IPS-15b (cell line): ENCODE results near the gene PSMB7.

Source experiments
- H3K27me3 ChIP-seq: one replicate; pipeline ENCODE4 v1.6.1; 2013; ENCODE audit warnings: low read length; ENCODE audit not compliant: control insufficient read depth, insufficient read depth
- H3K36me3 ChIP-seq: one replicate; pipeline ENCODE4 v1.6.1; 2013; ENCODE audit warnings: low read length; ENCODE audit not compliant: control insufficient read depth, insufficient read depth
- H3K4me1 ChIP-seq: one replicate; pipeline ENCODE4 v1.6.1; 2013; ENCODE audit warnings: mild to moderate bottlenecking, low read length; ENCODE audit not compliant: control insufficient read depth, insufficient read depth
- H3K4me3 ChIP-seq: one replicate; pipeline ENCODE4 v1.5.1; 2013; ENCODE audit warnings: low read depth, low read length
- H3K9ac ChIP-seq: one replicate; pipeline ENCODE4 v1.6.1; 2013; ENCODE audit warnings: low read depth, mild to moderate bottlenecking, low read length
- H3K9me3 ChIP-seq: one replicate; pipeline ENCODE4 v1.6.1; 2013; ENCODE audit warnings: mild to moderate bottlenecking, low read length; ENCODE audit not compliant: control insufficient read depth, insufficient read depth

The PSMB7 gene

GRCh38 chr9:124306098-124306735, 109.0 kb downstream of the PSMB7 start:
- Histone ChIP-seq H3K4me3 (no peak overlapping the region), H3K9me3 (no peaks in the 10 kb centered on the region), H3K4me1 (no peaks in the 10 kb centered on the region), H3K36me3 (peaks cover 5% of the 10 kb centered on the region), H3K9ac (no peak overlapping the region), H3K27me3 (no peaks in the 10 kb centered on the region)

GRCh38 chr9:124304285-124304684, 111.0 kb downstream of the PSMB7 start:
- Histone ChIP-seq H3K9me3 (no peaks in the 10 kb centered on the region), H3K36me3 (peaks cover 5% of the 10 kb centered on the region), H3K9ac (no peak overlapping the region), H3K4me3 (no peak overlapping the region), H3K4me1 (no peaks in the 10 kb centered on the region), H3K27me3 (no peaks in the 10 kb centered on the region)

GRCh38 chr9:124303762-124304161, 111.5 kb downstream of the PSMB7 start:
- H3K27me3 ChIP-seq = no peaks in the 10 kb centered on the region
- H3K4me1 ChIP-seq = no peaks in the 10 kb centered on the region
- peaks cover 5% of the 10 kb centered on the region for H3K36me3 ChIP-seq
- H3K9ac ChIP-seq = no peak overlapping the region
- no peak overlapping the region for H3K4me3 ChIP-seq
- H3K9me3 ChIP-seq = no peaks in the 10 kb centered on the region
